Mammary epithelial cell (primary cell): ENCODE results near the gene ILKAP.

Source experiments
- EZH2 ChIP-seq: IDR thresholded peaks from 2 replicates; pipeline ENCODE4 v1.6.1; 2012; ENCODE audit warnings: low read length, inconsistent platforms, borderline replicate concordance
- TF ChIP-seq, protein P1 (sequence below), 2 donors: IDR thresholded peaks in 1 of 2; conservative IDR thresholded peaks in 1 of 2; 2 replicates each; pipeline ENCODE4 v1.5.1; 2011 to 2012; ENCODE audit warnings: inconsistent platforms in 2 of 2, low read length in 2 of 2, mild to moderate bottlenecking in 2 of 2, control low read depth in 1 of 2, low read depth in 1 of 2; ENCODE audit not compliant: insufficient read depth in 1 of 2; ENCODE audit errors: extremely low read depth in 1 of 2

DNA sequence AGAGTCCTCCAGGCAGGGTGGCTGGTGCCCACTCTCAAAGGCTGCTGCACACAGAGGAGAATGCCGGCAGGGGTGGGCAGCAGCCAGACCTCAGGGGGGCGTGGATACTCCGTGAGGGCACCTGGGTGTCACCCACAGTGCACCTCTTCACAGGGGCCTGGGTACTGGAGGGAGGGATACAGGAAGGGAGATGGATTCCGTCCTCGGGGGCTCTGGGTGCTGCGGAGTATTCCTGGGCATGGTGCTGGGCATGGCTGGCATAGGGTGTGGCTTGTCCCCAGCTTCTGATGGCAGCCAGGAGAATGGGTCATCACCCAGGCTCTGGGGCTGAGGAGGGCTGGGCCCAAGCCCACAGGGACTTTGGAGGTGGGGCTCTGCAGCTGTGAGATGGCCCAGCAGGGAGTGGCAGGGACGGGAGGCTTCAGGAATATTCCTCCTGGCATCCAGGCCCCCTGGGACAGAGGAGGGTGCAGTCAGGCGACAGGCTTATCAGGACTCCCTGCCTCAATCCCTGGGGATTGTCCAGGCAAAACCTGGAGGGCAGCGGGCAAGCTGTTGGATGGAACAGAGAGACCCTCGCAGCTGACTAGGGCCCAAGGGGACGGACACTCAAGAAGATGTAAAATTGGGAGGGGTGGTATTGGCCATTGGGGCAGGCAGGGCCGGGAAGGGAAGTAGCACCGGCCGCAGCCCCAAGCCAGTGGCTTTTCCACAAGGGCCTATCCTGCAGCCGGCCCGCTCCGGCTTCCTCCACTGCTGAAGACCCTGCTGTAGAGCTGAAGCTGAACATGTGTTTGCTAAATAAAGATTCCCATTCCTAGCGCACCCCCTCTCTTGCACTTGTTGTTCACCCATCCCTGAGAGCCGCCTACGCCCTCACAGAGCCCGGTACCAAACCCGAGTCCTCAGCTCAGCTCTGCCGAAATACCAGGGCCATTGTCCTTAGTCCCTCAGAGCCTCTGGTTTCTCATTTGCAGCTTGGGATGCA lies 70.7 kb downstream of the ILKAP start:
- TF ChIP-seq, protein P1, sequence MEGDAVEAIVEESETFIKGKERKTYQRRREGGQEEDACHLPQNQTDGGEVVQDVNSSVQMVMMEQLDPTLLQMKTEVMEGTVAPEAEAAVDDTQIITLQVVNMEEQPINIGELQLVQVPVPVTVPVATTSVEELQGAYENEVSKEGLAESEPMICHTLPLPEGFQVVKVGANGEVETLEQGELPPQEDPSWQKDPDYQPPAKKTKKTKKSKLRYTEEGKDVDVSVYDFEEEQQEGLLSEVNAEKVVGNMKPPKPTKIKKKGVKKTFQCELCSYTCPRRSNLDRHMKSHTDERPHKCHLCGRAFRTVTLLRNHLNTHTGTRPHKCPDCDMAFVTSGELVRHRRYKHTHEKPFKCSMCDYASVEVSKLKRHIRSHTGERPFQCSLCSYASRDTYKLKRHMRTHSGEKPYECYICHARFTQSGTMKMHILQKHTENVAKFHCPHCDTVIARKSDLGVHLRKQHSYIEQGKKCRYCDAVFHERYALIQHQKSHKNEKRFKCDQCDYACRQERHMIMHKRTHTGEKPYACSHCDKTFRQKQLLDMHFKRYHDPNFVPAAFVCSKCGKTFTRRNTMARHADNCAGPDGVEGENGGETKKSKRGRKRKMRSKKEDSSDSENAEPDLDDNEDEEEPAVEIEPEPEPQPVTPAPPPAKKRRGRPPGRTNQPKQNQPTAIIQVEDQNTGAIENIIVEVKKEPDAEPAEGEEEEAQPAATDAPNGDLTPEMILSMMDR (conservative IDR thresholded peaks at IDR 0.05 in 1 of 2, IDR thresholded peaks at IDR 0.05 in 1 of 2; ENCODE audit: extremely low read depth in 1 of 2, insufficient read depth in 1 of 2, low read depth in 1 of 2, low read length in 2 of 2), result no peak
- TF ChIP-seq EZH2, result no peak
